GM21515 (cell line): ENCODE measurements around the gene ADARB2.
"Not testable (repeated sequence)": the region's sequence is repeated elsewhere in the genome, so short reads cannot be mapped to it uniquely, and the experiment has no call there.

Experiments used
- ATAC-seq: cut with Tn5 transposase; IDR thresholded peaks from one replicate; pipeline ENCODE4 v1.9.1; 2021; ENCODE audit not compliant: unreplicated experiment

Gene ADARB2

GRCh38 chr10:1617376-1618317 is 119.7 kb downstream of the ADARB2 start:
- ATAC-seq, result not testable (repeated sequence)

GRCh38 chr10:1616701-1617100 is 120.6 kb downstream of the ADARB2 start:
- not testable (repeated sequence) for ATAC-seq

- ATAC-seq, result no peak
These were observed 122.0 kb downstream of the ADARB2 start for GRCh38 chr10:1615186-1615954.

- ATAC-seq, result no peak
These were observed 123.8 kb downstream of the ADARB2 start for GRCh38 chr10:1613511-1613910.

- no peak for ATAC-seq
These were observed 124.4 kb downstream of the ADARB2 start for GRCh38 chr10:1612908-1613307.

- no peak for ATAC-seq
These were observed 125.3 kb downstream of the ADARB2 start for GRCh38 chr10:1611936-1612550.

- no peak for ATAC-seq
These were observed 126.1 kb downstream of the ADARB2 start for GRCh38 chr10:1610986-1611770.

GRCh38 chr10:1609648-1609970 is 127.7 kb downstream of the ADARB2 start:
- no peak for ATAC-seq

GRCh38 chr10:1608851-1609647 is 128.3 kb downstream of the ADARB2 start:
- no peak for ATAC-seq

- no peak for ATAC-seq
These were observed 128.9 kb downstream of the ADARB2 start for GRCh38 chr10:1608408-1608807.

- no peak for ATAC-seq
These were observed 129.9 kb downstream of the ADARB2 start for GRCh38 chr10:1607466-1607865.

- ATAC-seq, result no peak
These were observed 131.1 kb downstream of the ADARB2 start for GRCh38 chr10:1605999-1606940.

- ATAC-seq, result no peak
These were observed 132.2 kb downstream of the ADARB2 start for GRCh38 chr10:1605121-1605520.

GRCh38 chr10:1604246-1604645 is 133.1 kb downstream of the ADARB2 start:
- no peak for ATAC-seq

GRCh38 chr10:1603181-1603580 is 134.1 kb downstream of the ADARB2 start:
- no peak for ATAC-seq

- ATAC-seq, result no peak
These were observed 135.3 kb downstream of the ADARB2 start for GRCh38 chr10:1602037-1602484.

- no peak for ATAC-seq
These were observed 135.9 kb downstream of the ADARB2 start for GRCh38 chr10:1601406-1601805.

- ATAC-seq, result no peak
These were observed 136.5 kb downstream of the ADARB2 start for GRCh38 chr10:1600861-1601260.
